HG03457 (cell line): ENCODE results near the gene HES1.
"Not testable (repeated sequence)": the region's sequence is repeated elsewhere in the genome, so short reads cannot be mapped to it uniquely, and the experiment has no call there.

Experiments used
- ATAC-seq: cut with Tn5 transposase; IDR thresholded peaks from one replicate; pipeline ENCODE4 v1.9.1; 2021; ENCODE audit warnings: moderate number of reproducible peaks; ENCODE audit not compliant: unreplicated experiment

The HES1 gene

GRCh38 chr3:194139814-194140391, 4.0 kb downstream of the HES1 start:
- ATAC-seq = no peak

GRCh38 chr3:194140520-194141414, 4.8 kb downstream of the HES1 start:
- no peak for ATAC-seq

- no peak for ATAC-seq
Observed at GRCh38 chr3:194141415-194142155, 5.6 kb downstream of the HES1 start.

- no peak for ATAC-seq
Observed at GRCh38 chr3:194142156-194142910, 6.4 kb downstream of the HES1 start.

- ATAC-seq = no peak
Observed at GRCh38 chr3:194145702-194146101, 9.8 kb downstream of the HES1 start.

- no peak for ATAC-seq
Observed at GRCh38 chr3:194147679-194148078, 11.7 kb downstream of the HES1 start.

DNA sequence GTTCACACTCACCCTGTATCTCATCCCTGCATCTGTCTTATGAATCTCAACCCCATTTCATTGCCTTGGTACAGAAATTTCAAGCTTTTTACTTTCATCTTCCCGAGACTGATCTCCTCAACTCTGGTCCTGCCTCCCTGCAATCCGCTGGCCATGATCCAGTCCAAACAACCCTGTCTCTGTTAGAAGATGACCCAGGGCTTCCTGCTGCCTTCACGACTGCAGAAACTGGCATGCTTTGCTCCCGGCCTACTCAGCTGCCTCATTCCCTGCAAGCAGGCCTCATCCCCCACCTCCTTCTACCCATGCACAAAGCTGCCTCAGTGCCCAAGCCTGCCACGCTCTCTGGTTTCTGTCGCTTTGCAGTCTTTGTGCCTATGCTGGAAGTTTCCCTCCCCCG, 12.4 kb downstream of the HES1 start:
- ATAC-seq = no peak

GRCh38 chr3:194150252-194150934, 14.4 kb downstream of the HES1 start:
- ATAC-seq = no peak

DNA sequence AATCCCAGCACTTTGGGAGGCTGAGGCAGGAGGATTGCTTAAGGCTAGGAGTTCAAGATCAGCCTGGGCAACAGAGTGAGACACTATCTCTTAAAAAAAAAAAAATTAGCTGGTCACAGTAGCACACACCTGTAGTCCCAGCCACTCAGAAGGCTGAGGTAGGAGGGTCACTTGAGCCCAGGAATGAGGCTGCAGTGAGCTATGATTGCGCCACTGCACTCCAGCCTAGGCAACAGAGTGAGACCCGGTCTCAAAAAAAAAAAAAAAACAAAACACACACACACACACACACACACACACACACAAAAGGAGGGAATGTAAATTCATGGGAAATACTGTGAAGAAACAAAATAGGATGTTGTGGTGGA, 15.0 kb downstream of the HES1 start:
- ATAC-seq = not testable (repeated sequence)

- ATAC-seq = no peak
Observed at GRCh38 chr3:194154346-194154745, 18.4 kb downstream of the HES1 start.

DNA sequence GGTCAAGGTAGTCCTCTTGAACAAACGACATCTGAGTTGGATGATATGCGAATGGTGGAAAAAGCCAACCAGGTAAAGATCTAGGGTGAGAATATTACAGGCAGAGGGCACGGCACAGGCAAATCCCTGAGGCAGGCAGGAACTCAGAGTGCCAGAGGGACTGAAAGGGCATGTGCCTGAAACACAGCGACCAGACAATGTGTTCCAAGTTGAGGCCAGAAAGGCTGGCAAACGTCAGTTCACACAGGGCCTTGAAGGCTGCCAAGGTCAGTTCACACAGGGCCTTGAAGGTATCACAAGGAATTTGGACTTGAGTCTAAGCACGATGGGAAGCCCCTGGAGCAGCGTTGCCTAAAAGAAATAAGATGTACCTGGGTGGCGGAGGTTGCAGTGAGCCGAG, 20.1 kb downstream of the HES1 start:
- ATAC-seq = no peak

- no peak for ATAC-seq
Observed at GRCh38 chr3:194158942-194159439, 23.0 kb downstream of the HES1 start.

- no peak for ATAC-seq
Observed at GRCh38 chr3:194160158-194160557, 24.2 kb downstream of the HES1 start.

DNA sequence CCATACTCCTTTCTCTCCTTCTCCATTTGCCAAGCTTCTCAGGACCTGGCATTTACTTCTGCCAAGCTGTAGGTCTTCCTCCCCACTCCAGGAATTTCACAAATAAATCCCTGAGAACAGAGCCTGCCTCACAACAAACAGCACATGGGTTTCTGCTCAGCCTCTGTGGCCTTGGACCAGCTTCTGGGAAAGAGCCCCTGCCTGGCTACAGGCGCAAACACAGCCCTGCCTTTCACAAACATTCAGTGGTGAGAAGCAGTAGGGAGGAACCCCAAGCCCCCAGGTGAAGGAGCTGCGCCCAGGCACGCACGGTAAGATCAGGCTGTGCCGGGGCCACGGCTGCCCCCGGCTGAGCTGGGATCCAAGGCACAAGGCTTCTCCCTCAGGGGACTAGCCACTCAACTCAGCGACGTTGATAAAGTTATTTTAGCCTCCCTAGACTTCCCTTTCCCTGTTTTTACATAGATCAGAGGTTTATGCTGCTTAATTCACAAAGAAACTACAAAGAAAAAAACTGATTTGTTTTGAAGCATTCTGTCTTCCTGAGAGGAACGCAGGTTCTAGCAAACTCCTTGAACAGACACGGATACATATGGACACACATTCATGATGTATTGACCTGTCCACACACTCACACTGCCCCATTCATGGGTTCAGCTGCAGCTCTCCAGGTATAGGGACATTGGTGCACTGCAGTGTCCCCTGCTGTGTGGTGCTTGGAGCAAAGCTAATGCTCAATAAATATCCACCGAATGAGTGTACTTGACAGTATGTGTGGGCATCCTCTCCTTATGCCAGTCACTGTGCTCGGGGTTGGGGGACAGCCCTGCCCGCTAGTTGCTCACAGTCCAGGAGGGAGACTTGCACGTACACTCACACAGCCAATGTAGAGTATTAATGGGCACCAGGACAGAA, 25.4 kb downstream of the HES1 start:
- ATAC-seq = no peak

DNA sequence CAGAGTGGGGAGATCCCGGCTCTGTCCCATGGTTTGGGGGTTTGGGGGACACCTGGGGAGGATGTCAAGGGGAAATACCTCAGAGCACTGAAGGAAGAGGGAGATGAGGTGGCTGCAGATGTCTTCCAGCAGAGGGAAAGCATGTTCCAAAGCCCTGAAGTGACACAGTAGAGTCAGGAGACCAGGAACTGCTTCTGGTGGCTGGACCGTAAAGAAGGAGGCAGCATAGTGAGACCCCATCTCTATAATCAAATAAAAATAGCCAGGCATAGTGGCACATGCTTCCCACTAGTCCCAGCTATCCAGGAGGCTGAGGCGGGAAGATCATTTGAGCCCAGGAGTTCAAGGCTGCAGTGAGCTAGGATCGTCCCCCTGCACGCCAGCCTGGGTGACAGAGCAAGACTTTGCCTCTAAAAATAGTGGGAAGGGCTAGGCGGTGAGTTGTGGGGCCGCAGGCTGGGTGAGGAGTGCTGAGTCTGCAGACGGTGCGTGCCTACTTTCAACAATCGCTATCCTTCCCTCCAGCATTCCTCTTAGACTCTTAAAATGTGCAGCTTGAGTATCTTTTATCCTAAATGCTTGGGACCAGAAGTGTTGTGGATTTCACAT, 26.2 kb downstream of the HES1 start:
- ATAC-seq = no peak

- no peak for ATAC-seq
Observed at GRCh38 chr3:194162817-194163584, 27.1 kb downstream of the HES1 start.

GRCh38 chr3:194163697-194164096, 27.7 kb downstream of the HES1 start:
- no peak for ATAC-seq

GRCh38 chr3:194164861-194165260, 28.9 kb downstream of the HES1 start:
- ATAC-seq = no peak
